ENCODE measurements around the gene RHBG.
"Not testable (repeated sequence)": the region's sequence is repeated elsewhere in the genome, so short reads cannot be mapped to it uniquely, and the experiment has no call there.

Gene RHBG

GRCh38 chr1:156368889-156369684 lies at the start of gene RHBG:
RHBG (plus strand) TSS chr1:156369211; CDS start chr1:156369250, 39 bp downstream.
- DNase-seq (ENCODE audit: low spot score) = no peak

- no peak for DNase-seq (ENCODE audit: low spot score)
Measured at GRCh38 chr1:156319664-156320063, 49.3 kb upstream of the RHBG start.

GRCh38 chr1:156320560-156320959 lies 48.5 kb upstream of the RHBG start:
- DNase-seq (ENCODE audit: low spot score) = no peak

- not testable (repeated sequence) for DNase-seq (ENCODE audit: low spot score)
Measured at GRCh38 chr1:156323179-156323578, 45.8 kb upstream of the RHBG start.

GRCh38 chr1:156336242-156336641 lies 32.8 kb upstream of the RHBG start:
- DNase-seq (ENCODE audit: low spot score) = peak; percentile 25

- DNase-seq (ENCODE audit: low spot score) = no peak
Measured at GRCh38 chr1:156337052-156337887, 31.7 kb upstream of the RHBG start.

- DNase-seq (ENCODE audit: low spot score) = no peak
Measured at GRCh38 chr1:156337888-156338179, 31.2 kb upstream of the RHBG start.

- DNase-seq (ENCODE audit: low spot score) = peak; percentile 100
Measured at GRCh38 chr1:156338180-156338976, 30.6 kb upstream of the RHBG start, which contains the start of the genes CCT3 and TSACC. CCT3 (minus strand) TSS chr1:156338292; CDS start chr1:156338184, 108 bp downstream. TSACC (plus strand) TSS chr1:156338526; CDS start chr1:156339758, 1,232 bp downstream.

GRCh38 chr1:156342166-156342955 lies 26.6 kb upstream of the RHBG start:
- DNase-seq (ENCODE audit: low spot score) = no peak

- no peak for DNase-seq (ENCODE audit: low spot score)
Measured at GRCh38 chr1:156344409-156344808, 24.6 kb upstream of the RHBG start.

GRCh38 chr1:156346035-156346434 lies 23.0 kb upstream of the RHBG start:
- DNase-seq (ENCODE audit: low spot score) = not testable (repeated sequence)

- DNase-seq (ENCODE audit: low spot score) = no peak
Measured at GRCh38 chr1:156346636-156347035, 22.4 kb upstream of the RHBG start.

- DNase-seq (ENCODE audit: low spot score) = no peak
Measured at GRCh38 chr1:156347331-156347730, 21.7 kb upstream of the RHBG start.

GRCh38 chr1:156352481-156352880 lies 16.5 kb upstream of the RHBG start:
- DNase-seq (ENCODE audit: low spot score) = not testable (repeated sequence)

GRCh38 chr1:156356262-156356874 lies 12.6 kb upstream of the RHBG start:
- no peak for DNase-seq (ENCODE audit: low spot score)

- peak; percentile 74 for DNase-seq (ENCODE audit: low spot score)
Measured at GRCh38 chr1:156356875-156357534, 12.0 kb upstream of the RHBG start.

- DNase-seq (ENCODE audit: low spot score) = no peak
Measured at GRCh38 chr1:156357977-156358376, 11.0 kb upstream of the RHBG start.

GRCh38 chr1:156358641-156359040 lies 10.4 kb upstream of the RHBG start:
- DNase-seq (ENCODE audit: low spot score) = no peak

GRCh38 chr1:156359249-156359648 lies 9.8 kb upstream of the RHBG start:
- DNase-seq (ENCODE audit: low spot score) = no peak

GRCh38 chr1:156359973-156360372 lies 9.0 kb upstream of the RHBG start:
- no peak for DNase-seq (ENCODE audit: low spot score)
